Activated B cell treated with CpG ODN at 0.5 μM for 24 hours (primary cell): Measurements from ENCODE around the gene NOL3. TPM values are rescaled to one million over a fixed set of nuclear protein-coding genes. Genes with fewer than 3 reads are reported as not detected.

Experiments used
- ATAC-seq: fragments of 200-7000 bp; cut with Tn5 transposase; one replicate; pipeline ENCODE4 v1.10.0; 2021; ENCODE audit warnings: low read depth, mild to moderate bottlenecking, moderate library complexity
- CTCF ChIA-PET: fragments of 350-600 bp; sonication (Branson Sonifier 250); formaldehyde crosslinking; loops from one replicate; lab custom pipeline; 2021; ENCODE audit warnings: antibody characterized with exemption; lab: Charles Lee
- POLR2A ChIA-PET: fragments of 350-600 bp; sonication (Branson Sonifier 250); formaldehyde crosslinking; loops from one replicate; lab custom pipeline; 2021; ENCODE audit warnings: antibody characterized with exemption; lab: Charles Lee
- DNase-seq: peaks from one replicate; pipeline ENCODE4 v3.0.0; 2022
- H3K27ac Mint-ChIP-seq: one replicate; pipeline ENCODE4 v1.8.0; 2020; ENCODE audit warnings: mixed read lengths
- H3K27me3 Mint-ChIP-seq: one replicate; pipeline ENCODE4 v1.8.0; 2021; ENCODE audit warnings: mixed read lengths
- H3K36me3 Mint-ChIP-seq: one replicate; pipeline ENCODE4 v1.8.0; 2021; ENCODE audit warnings: low read depth, mixed read lengths
- H3K4me1 Mint-ChIP-seq: one replicate; pipeline ENCODE4 v1.8.0; 2021; ENCODE audit warnings: mixed read lengths
- H3K4me3 Mint-ChIP-seq: one replicate; pipeline ENCODE4 v1.8.0; 2020; ENCODE audit warnings: mild to moderate bottlenecking, mixed read lengths
- H3K9me3 Mint-ChIP-seq: one replicate; pipeline ENCODE4 v1.8.0; 2020; ENCODE audit warnings: mixed read lengths
- intact Hi-C: fragments of 100-400 bp; cut with micrococcal nuclease; formaldehyde crosslinking; loops from one replicate; pipeline ENCODE4 v1.15.1; 2024
- total RNA-seq: library from RNA; stranded (reverse); gene quantifications from 2 replicates; pipeline ENCODE4 v1.2.3, GENCODE V29; 2022
- TF ChIP-seq, protein P1 (sequence below): fragments of 200-600 bp; IDR thresholded peaks from one replicate; pipeline ENCODE4 v1.8.0; 2022; ENCODE audit warnings: antibody characterized with exemption, mild to moderate bottlenecking

The NOL3 gene
- total RNA-seq, 1 donor from 2014 or later, result 0.64 TPM

DNA sequence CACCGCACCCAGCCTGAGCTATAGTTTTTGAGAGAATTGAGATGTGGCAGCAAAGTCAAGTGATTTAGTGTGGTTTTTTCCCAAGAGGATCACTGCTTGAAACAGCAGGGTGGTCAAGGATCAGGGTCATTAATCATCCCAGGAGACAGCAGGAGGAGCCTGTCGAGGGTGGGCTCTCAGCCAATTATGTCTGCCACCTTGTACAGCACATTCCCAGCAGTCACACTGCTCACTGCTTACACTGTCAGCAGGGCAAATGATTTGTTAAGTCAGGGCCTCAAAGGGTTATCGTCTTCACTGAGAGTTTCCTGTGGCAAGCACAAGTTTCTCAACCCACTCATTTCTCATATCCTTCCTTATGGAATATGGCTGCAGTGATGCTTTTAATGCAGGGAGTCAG is 32.7 kb upstream of the NOL3 start:
- H3K36me3 Mint-ChIP-seq, result peaks cover 74% of the 10 kb centered on the region
- no peaks in the 10 kb centered on the region for H3K27me3 Mint-ChIP-seq
- POLR2A ChIA-PET, result interaction anchor here (0.6 kb wide), 1 partner anchor 10 kb away, joined by 3 read pairs; no protein-coding TSS in a partner anchor
- CTCF ChIA-PET, result no interaction called here
- H3K9me3 Mint-ChIP-seq, result no peaks in the 10 kb centered on the region
- no peak overlapping the region for H3K27ac Mint-ChIP-seq
- ATAC-seq (no peak), DNase-seq (no peak)
- TF ChIP-seq, protein P1, sequence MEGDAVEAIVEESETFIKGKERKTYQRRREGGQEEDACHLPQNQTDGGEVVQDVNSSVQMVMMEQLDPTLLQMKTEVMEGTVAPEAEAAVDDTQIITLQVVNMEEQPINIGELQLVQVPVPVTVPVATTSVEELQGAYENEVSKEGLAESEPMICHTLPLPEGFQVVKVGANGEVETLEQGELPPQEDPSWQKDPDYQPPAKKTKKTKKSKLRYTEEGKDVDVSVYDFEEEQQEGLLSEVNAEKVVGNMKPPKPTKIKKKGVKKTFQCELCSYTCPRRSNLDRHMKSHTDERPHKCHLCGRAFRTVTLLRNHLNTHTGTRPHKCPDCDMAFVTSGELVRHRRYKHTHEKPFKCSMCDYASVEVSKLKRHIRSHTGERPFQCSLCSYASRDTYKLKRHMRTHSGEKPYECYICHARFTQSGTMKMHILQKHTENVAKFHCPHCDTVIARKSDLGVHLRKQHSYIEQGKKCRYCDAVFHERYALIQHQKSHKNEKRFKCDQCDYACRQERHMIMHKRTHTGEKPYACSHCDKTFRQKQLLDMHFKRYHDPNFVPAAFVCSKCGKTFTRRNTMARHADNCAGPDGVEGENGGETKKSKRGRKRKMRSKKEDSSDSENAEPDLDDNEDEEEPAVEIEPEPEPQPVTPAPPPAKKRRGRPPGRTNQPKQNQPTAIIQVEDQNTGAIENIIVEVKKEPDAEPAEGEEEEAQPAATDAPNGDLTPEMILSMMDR, result no peak
- H3K4me1 Mint-ChIP-seq, result no peaks in the 10 kb centered on the region
- intact Hi-C loops, result no loop called here
- H3K4me3 Mint-ChIP-seq, result no peak overlapping the region

DNA sequence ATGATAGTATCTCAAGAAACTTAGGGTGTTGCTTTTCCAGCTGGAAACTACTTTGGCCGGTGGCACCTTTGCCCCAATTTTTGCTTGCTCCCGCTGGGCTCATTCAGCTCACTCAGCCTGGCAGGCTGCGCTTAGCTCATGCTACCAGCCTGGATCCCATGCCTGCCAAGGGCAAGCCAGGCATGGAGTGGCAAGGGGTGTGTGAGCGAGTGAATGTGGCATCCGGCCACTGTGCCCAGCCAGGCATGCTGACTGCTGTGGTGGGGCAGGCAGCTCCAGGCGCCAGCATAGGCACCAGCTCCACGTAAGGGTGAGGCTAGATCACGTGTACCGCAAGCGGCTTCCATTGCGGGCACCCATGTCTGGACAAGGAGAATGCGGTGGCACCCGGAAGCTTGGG is 28.9 kb upstream of the NOL3 start:
- Mint-ChIP-seq H3K9me3 (no peaks in the 10 kb centered on the region), H3K4me3 (no peak overlapping the region), H3K36me3 (peaks cover 79% of the 10 kb centered on the region), H3K27me3 (no peaks in the 10 kb centered on the region), H3K4me1 (no peaks in the 10 kb centered on the region), H3K27ac (no peak overlapping the region)
- DNase-seq, result no peak
- TF ChIP-seq, protein P1, result no peak
- ChIA-PET CTCF (no interaction called here), POLR2A (no interaction called here)
- no peak for ATAC-seq
- intact Hi-C loops, result no loop called here

DNA sequence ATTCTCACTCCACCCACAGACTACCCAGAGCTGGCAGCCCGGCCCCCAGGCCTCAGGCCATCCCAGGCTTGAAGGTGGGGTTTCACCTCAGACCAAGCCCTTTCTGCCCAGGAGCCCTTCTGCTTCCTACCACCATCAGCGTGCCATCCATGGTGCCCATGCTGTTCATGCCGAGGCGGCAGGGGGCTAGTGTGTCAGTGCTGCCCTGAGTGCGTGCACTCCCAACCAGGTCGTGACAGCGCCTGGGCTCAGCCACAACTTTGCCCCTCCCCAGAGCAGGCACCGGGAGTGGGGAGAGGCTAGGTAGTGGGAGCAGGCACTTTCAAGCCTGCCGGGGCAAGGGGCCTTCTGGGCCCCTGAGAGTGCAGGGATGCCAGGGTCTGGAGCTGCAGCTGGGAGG is 28.0 kb upstream of the NOL3 start:
- H3K27ac Mint-ChIP-seq, result no peak overlapping the region
- TF ChIP-seq, protein P1, result no peak
- ATAC-seq, result no peak
- no peak for DNase-seq
- H3K27me3 Mint-ChIP-seq, result no peaks in the 10 kb centered on the region
- H3K9me3 Mint-ChIP-seq, result no peaks in the 10 kb centered on the region
- ChIA-PET POLR2A (no interaction called here), CTCF (no interaction called here)
- intact Hi-C loops, result no loop called here
- H3K36me3 Mint-ChIP-seq, result peaks cover 82% of the 10 kb centered on the region
- H3K4me3 Mint-ChIP-seq, result no peak overlapping the region
- H3K4me1 Mint-ChIP-seq, result no peaks in the 10 kb centered on the region

DNA sequence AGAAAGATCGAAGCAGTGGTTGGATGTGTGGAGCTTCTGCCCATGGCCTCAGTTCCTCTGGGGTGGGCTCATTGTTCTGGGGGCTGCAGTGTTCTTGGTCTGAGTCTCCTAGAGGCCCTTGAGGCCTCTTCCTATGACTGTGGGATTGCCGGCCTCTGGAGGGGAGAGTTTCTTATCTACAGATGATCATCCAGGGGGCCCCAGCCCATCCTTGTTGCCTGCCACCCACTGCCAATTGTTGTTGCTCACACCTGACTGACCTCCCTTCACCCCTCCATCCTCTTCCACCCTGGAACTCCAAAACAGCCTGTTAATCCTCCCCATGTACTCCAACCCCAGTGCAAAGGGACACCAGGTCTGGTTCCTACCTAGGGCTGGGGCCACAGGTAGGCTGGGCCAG is 25.4 kb upstream of the NOL3 start:
- no peaks in the 10 kb centered on the region for H3K4me1 Mint-ChIP-seq
- H3K27ac Mint-ChIP-seq, result no peak overlapping the region
- CTCF ChIA-PET, result no interaction called here
- ATAC-seq (no peak), DNase-seq (no peak)
- intact Hi-C loops, result no loop called here
- POLR2A ChIA-PET, result no interaction called here
- H3K9me3 Mint-ChIP-seq, result no peaks in the 10 kb centered on the region
- peaks cover 13% of the 10 kb centered on the region for H3K27me3 Mint-ChIP-seq
- TF ChIP-seq, protein P1, result no peak
- H3K4me3 Mint-ChIP-seq, result no peak overlapping the region
- H3K36me3 Mint-ChIP-seq, result peaks cover 76% of the 10 kb centered on the region

DNA sequence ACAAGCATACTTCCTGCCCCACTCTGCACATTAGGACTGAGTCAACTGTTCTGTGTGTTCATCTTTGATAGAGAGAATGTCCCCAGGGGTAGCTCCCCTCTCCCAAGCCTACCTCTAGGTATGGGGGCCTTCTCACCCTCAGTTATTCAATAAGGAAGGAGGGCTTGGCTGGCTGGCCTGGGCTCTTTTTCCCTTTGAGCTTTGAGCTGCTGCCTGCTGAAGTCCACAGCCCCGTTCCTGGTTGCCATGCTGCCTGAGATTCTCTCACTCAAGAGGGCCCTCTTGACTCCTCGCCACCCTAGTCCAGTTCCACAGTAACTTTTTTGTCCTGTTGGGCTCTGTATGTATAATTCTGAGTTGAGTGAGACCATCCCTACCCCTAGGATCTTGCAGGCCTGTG is 24.6 kb upstream of the NOL3 start:
- Mint-ChIP-seq H3K36me3 (peaks cover 68% of the 10 kb centered on the region), H3K9me3 (no peaks in the 10 kb centered on the region), H3K27me3 (peaks cover 13% of the 10 kb centered on the region), H3K27ac (no peak overlapping the region), H3K4me1 (no peaks in the 10 kb centered on the region), H3K4me3 (no peak overlapping the region)
- ATAC-seq, result no peak
- ChIA-PET CTCF (no interaction called here), POLR2A (no interaction called here)
- TF ChIP-seq, protein P1, result no peak
- DNase-seq, result no peak
- intact Hi-C loops, result no loop called here
